Lower leg skin (tissue), 4 donors: ENCODE data around the gene RHOB. TPM values are rescaled to one million over a fixed set of nuclear protein-coding genes. Genes with fewer than 3 reads are reported as not detected.

ENCODE experiments used
- DNase-seq, 2 donors: peaks; one replicate each; pipeline ENCODE4 v3.0.0-alpha.2; 2019; ENCODE audit warnings: low spot score in 2 of 2
- H3K4me3 ChIP-seq: fragments of 200-600 bp; sonication (generic); 2 replicates; pipeline ENCODE4 v1.5.1; 2017; ENCODE audit warnings: mild to moderate bottlenecking, low read depth; ENCODE audit not compliant: poor library complexity, severe bottlenecking
- POLR2A ChIP-seq, 2 donors: fragments of 450-650 bp; IDR thresholded peaks; one replicate each; pipeline ENCODE4 v1.6.1; 2016 to 2017; ENCODE audit warnings: antibody characterized with exemption in 2 of 2, mild to moderate bottlenecking in 1 of 2, moderate library complexity in 1 of 2
- WGBS, 2 donors: methylation state at CpG; one replicate each; pipeline ENCODE4 v1.1.5; 2018; 5-methylcytosine and 5-hydroxymethylcytosine counted together
- intact Hi-C: fragments of 100-400 bp; cut with DNase I; formaldehyde crosslinking; loops from one replicate; pipeline ENCODE4 v1.15.0; 2023; ENCODE audit warnings: low total_unique reads
- total RNA-seq, 4 donors: library from RNA; depleted of rRNA; stranded (reverse); fragments of >200 nt; gene quantifications; one replicate each; pipeline ENCODE4 v1.1.0, GENCODE V29; 2016
- TF ChIP-seq, protein P1 (sequence below), 3 donors: fragments of 450-650 bp; IDR thresholded peaks; one replicate each; pipeline ENCODE4 v1.5.1; 2016; ENCODE audit warnings: antibody characterized with exemption in 3 of 3, mild to moderate bottlenecking in 3 of 3, moderate library complexity in 2 of 3

RHOB gene
- total RNA-seq, 4 donors from 2014 or later = 569 to 894 (median 709) TPM

DNA sequence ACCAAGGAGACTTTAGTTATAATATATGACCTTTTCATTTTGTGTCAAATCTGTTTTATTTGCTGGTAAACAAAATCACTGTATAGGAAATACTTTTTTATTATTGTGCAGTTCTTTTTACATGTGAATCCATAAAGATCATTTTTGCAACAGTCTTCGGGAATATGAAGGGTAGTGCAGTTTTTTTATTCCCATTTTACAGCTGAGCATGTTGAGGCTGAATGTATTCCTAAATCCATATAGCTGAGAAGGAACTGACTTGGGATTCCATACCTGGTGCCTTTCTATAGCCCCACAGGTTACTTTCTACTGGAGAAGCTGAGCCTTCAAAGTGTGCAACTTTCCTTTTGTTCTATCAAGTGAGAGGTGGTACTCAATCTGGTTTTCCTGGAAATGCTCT is 29.6 kb downstream of the RHOB start:
- TF ChIP-seq, protein P1, sequence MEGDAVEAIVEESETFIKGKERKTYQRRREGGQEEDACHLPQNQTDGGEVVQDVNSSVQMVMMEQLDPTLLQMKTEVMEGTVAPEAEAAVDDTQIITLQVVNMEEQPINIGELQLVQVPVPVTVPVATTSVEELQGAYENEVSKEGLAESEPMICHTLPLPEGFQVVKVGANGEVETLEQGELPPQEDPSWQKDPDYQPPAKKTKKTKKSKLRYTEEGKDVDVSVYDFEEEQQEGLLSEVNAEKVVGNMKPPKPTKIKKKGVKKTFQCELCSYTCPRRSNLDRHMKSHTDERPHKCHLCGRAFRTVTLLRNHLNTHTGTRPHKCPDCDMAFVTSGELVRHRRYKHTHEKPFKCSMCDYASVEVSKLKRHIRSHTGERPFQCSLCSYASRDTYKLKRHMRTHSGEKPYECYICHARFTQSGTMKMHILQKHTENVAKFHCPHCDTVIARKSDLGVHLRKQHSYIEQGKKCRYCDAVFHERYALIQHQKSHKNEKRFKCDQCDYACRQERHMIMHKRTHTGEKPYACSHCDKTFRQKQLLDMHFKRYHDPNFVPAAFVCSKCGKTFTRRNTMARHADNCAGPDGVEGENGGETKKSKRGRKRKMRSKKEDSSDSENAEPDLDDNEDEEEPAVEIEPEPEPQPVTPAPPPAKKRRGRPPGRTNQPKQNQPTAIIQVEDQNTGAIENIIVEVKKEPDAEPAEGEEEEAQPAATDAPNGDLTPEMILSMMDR (IDR thresholded peaks at IDR 0.05) = no peak
- no peak for TF ChIP-seq POLR2A (IDR thresholded peaks at IDR 0.05)
- no peak for DNase-seq
- WGBS, 2 donors = 92 to 100% methylated on average over 1 of the region's 1 CpG
- no peak overlapping the region for H3K4me3 ChIP-seq
- intact Hi-C loops = no loop called here

DNA sequence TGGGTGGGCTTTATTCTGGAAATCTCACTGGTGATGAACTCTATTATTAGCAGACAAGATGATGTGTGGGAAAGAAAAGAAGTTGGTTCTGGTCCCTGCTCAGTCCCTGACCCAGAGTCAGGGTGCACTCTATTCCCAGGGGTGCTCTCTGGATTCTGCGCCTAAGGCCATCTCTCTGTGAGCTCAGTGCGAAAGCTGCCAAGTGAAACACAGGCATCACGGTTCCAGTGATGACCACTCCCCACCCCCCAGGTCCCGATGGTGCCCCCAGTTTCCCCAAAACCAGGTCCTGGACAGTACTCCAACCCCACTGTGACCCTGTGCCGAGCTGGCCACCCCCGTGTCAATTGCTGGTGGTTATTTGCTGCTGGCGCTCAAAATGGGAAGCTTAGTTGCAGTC is 30.1 kb downstream of the RHOB start:
- DNase-seq = peak in 1 of 2 donors; percentile 80
- WGBS, 2 donors = 88 to 93% methylated on average over 7 of the region's 7 CpGs
- H3K4me3 ChIP-seq = no peak overlapping the region
- no peak for TF ChIP-seq POLR2A (IDR thresholded peaks at IDR 0.05)
- TF ChIP-seq, protein P1 (IDR thresholded peaks at IDR 0.05) = no peak
- intact Hi-C loops = no loop called here

DNA sequence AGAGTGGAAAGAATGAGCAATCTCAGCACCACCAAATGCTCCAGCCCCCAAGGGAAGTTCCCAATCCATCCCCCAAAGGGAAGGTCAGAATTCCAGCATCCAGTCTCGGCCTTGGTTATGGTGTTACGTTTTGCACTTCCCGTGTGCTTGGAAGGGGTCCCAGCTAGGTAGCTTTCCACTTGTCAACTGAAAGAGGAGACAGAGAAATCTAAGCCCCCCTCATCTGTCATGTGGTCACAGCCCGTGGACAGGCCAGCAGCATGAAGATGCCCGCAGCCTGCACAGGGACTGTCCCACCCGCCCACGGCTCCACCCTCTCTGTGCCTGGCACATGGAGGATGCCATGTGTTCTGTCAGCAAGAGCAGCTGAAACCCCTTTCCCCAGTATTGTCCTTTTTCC is 32.1 kb downstream of the RHOB start:
- WGBS, 2 donors = 83 to 84% methylated on average over 7 of the region's 7 CpGs
- no peak overlapping the region for H3K4me3 ChIP-seq
- TF ChIP-seq, protein P1 (IDR thresholded peaks at IDR 0.05) = no peak
- TF ChIP-seq POLR2A (IDR thresholded peaks at IDR 0.05) = no peak
- DNase-seq = peak; percentile 4 to 69
- intact Hi-C loops = no loop called here

DNA sequence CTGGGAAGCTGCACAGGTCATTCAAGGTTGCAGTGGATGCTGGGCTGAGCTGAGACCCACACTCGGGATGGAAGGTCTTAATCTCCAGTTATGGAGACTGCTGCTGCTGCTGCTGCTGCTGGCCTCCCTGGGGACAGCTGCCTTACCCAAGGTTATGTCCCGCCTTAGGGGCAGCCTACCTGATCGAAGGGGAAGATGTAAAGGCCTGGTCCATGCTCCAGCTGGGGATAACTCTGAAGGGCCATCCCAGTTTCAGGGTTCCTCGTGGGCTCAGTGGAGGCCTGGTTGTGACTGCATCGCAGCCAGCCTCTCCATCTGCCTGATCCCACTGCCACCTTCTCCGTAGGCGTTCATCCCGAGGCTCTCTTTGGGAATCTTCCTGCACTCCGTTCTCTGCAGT is 33.0 kb downstream of the RHOB start:
- TF ChIP-seq, protein P1 (IDR thresholded peaks at IDR 0.05) = no peak
- no peak for TF ChIP-seq POLR2A (IDR thresholded peaks at IDR 0.05)
- peak; percentile 11 to 52 for DNase-seq
- intact Hi-C loops = no loop called here
- no peak overlapping the region for H3K4me3 ChIP-seq
- 87 to 93% methylated on average over 8 to 9 of the region's 9 CpGs for WGBS, 2 donors

DNA sequence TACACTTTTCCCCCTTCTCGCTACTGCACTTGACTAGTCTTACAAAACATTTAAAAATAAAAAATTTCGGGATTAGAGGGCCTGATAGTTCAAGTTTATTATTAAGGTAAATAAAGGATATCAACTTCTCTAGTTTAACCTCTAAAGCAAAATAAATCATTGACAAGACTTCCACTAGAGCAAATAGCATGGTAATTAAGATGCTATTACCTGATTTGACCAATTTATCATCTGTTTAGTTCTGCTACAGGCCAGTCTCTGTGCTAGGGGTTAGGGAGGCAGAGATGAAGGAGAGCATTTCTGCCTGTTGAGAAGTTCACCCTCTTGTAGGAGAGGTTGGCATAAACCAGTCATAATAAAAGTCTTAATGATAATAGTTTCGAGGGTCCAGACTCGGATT is 34.0 kb downstream of the RHOB start:
- intact Hi-C loops = no loop called here
- H3K4me3 ChIP-seq = no peak overlapping the region
- TF ChIP-seq POLR2A (IDR thresholded peaks at IDR 0.05) = no peak
- TF ChIP-seq, protein P1 (IDR thresholded peaks at IDR 0.05) = no peak
- 67 to 73% methylated on average over 4 of the region's 4 CpGs for WGBS, 2 donors
- DNase-seq = no peak

DNA sequence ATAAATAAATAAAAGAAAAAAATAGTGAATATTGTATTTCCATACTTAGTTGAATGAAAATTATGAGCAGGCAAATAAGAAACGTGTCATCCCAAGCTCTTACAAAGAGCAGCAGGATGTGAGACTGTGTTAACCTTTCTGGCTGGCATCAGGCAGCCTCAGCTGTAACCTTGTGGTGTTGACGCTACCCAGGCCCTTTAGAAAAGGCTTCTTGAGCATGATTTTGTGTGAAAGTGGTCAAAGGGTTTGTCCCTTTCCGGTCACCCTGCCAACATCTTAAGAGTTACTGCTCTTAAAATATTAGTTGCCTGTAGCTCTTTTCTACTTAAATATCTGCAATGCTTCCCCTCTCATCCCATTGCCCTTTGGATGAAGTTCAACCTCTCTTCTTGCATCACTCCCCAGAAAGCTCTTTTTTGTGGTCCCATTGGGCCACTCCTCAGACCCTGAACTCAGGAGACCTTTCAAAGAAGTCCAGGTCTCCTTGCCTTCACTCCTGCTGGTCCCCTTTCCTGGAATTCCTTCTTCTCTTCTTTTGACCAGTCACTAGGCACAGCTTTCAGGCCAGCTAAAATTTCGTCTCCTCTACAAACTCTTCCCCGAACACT is 35.0 kb downstream of the RHOB start:
- no peak overlapping the region for H3K4me3 ChIP-seq
- WGBS, 2 donors = 76 to 83% methylated on average over 5 of the region's 5 CpGs
- DNase-seq = peak; percentile 16 to 78
- TF ChIP-seq, protein P1 (IDR thresholded peaks at IDR 0.05) = no peak
- TF ChIP-seq POLR2A (IDR thresholded peaks at IDR 0.05) = no peak
- intact Hi-C loops = no loop called here
